Loucy (cell line): ENCODE measurements around the gene TEX10.
A peak's percentile ranks its signal among the peaks of the same experiment; 100 is the strongest.

Source experiments
- EZH2phosphoT487 ChIP-seq: fragments of 200-600 bp; IDR thresholded peaks from 2 replicates; pipeline ENCODE4 v1.6.1; 2018; ENCODE audit warnings: antibody characterized with exemption, mild to moderate bottlenecking, moderate library complexity, borderline replicate concordance
- TF ChIP-seq, protein P1 (sequence below): fragments of 200-600 bp; sonication (generic); conservative IDR thresholded peaks from 2 replicates; pipeline ENCODE4 v1.5.1; 2014; ENCODE audit warnings: mild to moderate bottlenecking, antibody characterized with exemption, low read length

DNA sequence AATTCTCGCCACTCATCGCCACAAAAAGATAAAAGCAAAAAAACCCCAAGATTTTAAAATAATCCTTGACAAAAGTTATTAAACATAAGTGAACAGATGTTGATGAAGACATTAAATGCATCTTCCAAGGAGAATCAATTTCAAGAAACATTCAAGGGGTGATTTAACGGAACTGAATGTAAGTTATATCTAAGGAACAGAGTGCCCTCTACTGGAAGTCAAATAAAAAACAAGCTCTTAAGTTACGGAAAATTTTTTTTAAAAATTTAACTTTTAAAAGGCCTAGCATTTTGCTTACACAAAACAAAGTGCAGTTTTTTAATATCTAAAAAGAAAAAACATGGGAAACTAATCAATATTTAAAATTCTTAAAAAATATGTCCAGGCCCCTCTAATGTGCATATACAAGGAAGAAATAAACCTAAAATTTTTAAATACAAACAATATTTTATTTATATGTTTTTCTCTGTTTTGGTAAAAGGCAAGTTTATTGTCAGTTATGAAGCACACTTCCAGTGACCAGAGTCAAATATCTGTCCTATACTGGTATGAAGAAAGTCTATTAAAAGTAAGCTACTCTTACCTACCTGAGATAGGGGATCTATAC lies 28.0 kb downstream of the TEX10 start:
- TF ChIP-seq, protein P1, sequence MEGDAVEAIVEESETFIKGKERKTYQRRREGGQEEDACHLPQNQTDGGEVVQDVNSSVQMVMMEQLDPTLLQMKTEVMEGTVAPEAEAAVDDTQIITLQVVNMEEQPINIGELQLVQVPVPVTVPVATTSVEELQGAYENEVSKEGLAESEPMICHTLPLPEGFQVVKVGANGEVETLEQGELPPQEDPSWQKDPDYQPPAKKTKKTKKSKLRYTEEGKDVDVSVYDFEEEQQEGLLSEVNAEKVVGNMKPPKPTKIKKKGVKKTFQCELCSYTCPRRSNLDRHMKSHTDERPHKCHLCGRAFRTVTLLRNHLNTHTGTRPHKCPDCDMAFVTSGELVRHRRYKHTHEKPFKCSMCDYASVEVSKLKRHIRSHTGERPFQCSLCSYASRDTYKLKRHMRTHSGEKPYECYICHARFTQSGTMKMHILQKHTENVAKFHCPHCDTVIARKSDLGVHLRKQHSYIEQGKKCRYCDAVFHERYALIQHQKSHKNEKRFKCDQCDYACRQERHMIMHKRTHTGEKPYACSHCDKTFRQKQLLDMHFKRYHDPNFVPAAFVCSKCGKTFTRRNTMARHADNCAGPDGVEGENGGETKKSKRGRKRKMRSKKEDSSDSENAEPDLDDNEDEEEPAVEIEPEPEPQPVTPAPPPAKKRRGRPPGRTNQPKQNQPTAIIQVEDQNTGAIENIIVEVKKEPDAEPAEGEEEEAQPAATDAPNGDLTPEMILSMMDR, result peak; percentile 68
- no peak for TF ChIP-seq EZH2phosphoT487
